ENCODE measurements around the gene GAS7. TPM values are rescaled to one million over a fixed set of nuclear protein-coding genes. Genes with fewer than 3 reads are reported as not detected.

The GAS7 gene
- total RNA-seq = 4.4 and 8.5 TPM in 2 replicates

GRCh38 chr17:10198509-10199249 is at the start of gene GAS7:
TSS of gene GAS7 (minus strand) at chr17:10198606.

GRCh38 chr17:9905078-9905415 is 293.4 kb downstream of the GAS7 start, which contains the start of gene RCVRN:
TSS of gene RCVRN (minus strand) at chr17:9905271. CDS start at chr17:9905180, 91 bp downstream.

Other genes with a start within 250 kb of the GAS7 start
- not detected in 2 replicates for gene MYH13, start 174.4 kb upstream of the GAS7 start, total RNA-seq
- gene MYH8, start 223.3 kb upstream of the GAS7 start, total RNA-seq = not detected in 2 replicates

Measured in mesangial cell (primary cell).